SK-N-SH (cell line): ENCODE results near the gene SNED1.

Source experiments
- CTCF ChIP-seq: fragments of 200-600 bp; sonication (generic); IDR thresholded peaks from 2 replicates; pipeline ENCODE4 v1.6.1; 2017; ENCODE audit warnings: antibody characterized with exemption, mild to moderate bottlenecking, moderate library complexity
- ELF1 ChIP-seq: IDR thresholded peaks from 2 replicates; pipeline ENCODE4 v1.4.0; 2012
- EP300 ChIP-seq, 2 experiments: IDR thresholded peaks; 2 replicates each; pipeline versions ENCODE4 v1.4.0 to v1.6.1; 2012; ENCODE audit warnings: borderline replicate concordance in 1 of 2, low read depth in 1 of 2, low read length in 1 of 2
- GABPA ChIP-seq: IDR thresholded peaks from 2 replicates; pipeline ENCODE4 v1.4.0; 2012; ENCODE audit warnings: low read depth, mild to moderate bottlenecking
- RCOR1 ChIP-seq: fragments of 150-350 bp; IDR thresholded peaks from 2 replicates; pipeline ENCODE4 v1.6.1; 2017; ENCODE audit warnings: antibody characterized with exemption, low read length
- SIN3A ChIP-seq: IDR thresholded peaks from 2 replicates; pipeline ENCODE4 v1.6.1; 2012; ENCODE audit warnings: low read depth, mild to moderate bottlenecking, low read length, moderate library complexity, borderline replicate concordance
- TAF1 ChIP-seq: IDR thresholded peaks from 2 replicates; pipeline ENCODE4 v1.6.1; 2012; ENCODE audit warnings: low read depth, mild to moderate bottlenecking, low read length, moderate library complexity, borderline replicate concordance
- USF2 ChIP-seq: fragments of 150-350 bp; IDR thresholded peaks from 2 replicates; pipeline ENCODE4 v1.6.1; 2017; ENCODE audit warnings: antibody characterized with exemption, low read length, low read depth, borderline replicate concordance
- YY1 ChIP-seq: IDR thresholded peaks from 2 replicates; pipeline ENCODE4 v1.4.0; 2012; ENCODE audit warnings: low read depth, mild to moderate bottlenecking
- TF ChIP-seq, protein P1 (sequence below): IDR thresholded peaks from 2 replicates; pipeline ENCODE4 v1.4.0; 2012; ENCODE audit warnings: low read depth

DNA sequence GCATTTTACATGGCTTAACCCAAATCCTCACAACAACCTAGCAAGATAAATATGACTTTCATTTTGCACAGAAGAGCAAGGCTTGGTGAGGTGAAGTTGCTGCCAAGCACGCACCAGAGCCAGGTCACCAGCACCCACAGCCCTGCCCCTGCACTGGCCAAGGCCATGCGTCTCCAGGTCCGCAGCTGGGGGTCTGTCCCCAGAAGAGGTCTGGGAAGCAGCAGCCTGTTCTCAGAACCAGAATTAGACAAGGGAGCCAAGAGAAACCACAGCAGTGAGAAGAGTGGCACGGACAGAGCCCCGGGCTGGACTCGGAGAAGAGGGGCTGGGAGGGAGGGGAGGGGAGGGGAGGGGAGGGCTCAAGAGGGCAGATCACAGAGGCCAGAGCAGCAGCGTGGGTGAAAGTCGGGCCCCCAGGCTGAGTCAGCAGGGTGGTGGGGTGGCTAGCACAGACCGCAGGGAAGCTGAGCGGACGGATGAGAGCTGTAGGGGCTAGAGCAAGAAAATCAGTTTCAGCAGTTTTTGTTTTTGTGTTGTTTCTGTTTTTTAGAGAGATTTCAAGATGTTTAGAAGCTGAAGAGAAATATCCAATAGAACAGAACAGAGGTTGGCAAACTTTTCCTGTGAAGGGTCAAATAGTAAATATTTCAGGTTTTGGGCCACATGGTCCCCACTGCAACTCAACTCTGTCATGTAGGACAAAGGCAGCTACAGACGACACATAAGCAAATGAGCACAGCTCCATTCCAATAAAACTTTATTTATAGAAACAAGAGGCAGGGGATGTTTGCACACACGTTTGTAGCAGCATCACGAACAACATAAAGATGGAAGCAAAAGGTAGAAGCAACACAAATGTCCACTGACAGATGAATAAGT is 111.0 kb downstream of the SNED1 start:
- no peak for TF ChIP-seq CTCF
- no peak for TF ChIP-seq YY1
- no peak for TF ChIP-seq GABPA
- TF ChIP-seq ELF1, result no peak
- TF ChIP-seq EP300 (IDR thresholded peaks at IDR 0.05; ENCODE audit: borderline replicate concordance in 1 of 2, low read depth in 1 of 2, low read length in 1 of 2), result no peak
- TF ChIP-seq RCOR1, result no peak
- TF ChIP-seq TAF1, result no peak
- no peak for TF ChIP-seq SIN3A
- TF ChIP-seq, protein P1, sequence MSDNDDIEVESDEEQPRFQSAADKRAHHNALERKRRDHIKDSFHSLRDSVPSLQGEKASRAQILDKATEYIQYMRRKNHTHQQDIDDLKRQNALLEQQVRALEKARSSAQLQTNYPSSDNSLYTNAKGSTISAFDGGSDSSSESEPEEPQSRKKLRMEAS, result no peak
- TF ChIP-seq USF2, result no peak
